Measurements from ENCODE around the gene TSPAN31. TPM values are rescaled to one million over a fixed set of nuclear protein-coding genes. Genes with fewer than 3 reads are reported as not detected.

Gene TSPAN31
- total RNA-seq, 1 experiment from 2014 or later = 49.9 TPM

DNA sequence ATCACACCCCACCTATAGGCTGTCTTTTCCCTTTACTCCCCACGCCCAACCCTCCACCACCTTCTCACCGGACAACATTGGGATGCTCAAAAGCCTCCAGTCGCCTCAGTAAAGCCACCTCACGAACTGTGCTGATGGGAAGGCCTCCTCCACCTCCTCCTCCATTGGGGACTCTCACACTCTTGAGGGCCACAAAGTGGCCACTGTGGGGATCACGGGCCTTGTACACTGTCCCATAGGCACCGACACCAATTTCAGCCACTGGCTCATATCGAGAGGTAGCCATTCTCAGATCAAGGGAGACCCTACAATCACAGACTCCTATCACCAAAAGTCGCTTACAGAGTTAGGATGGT is 6.6 kb downstream of the TSPAN31 start:
- DNase-seq (ENCODE audit: extremely low read depth, low read depth) = no peak

DNA sequence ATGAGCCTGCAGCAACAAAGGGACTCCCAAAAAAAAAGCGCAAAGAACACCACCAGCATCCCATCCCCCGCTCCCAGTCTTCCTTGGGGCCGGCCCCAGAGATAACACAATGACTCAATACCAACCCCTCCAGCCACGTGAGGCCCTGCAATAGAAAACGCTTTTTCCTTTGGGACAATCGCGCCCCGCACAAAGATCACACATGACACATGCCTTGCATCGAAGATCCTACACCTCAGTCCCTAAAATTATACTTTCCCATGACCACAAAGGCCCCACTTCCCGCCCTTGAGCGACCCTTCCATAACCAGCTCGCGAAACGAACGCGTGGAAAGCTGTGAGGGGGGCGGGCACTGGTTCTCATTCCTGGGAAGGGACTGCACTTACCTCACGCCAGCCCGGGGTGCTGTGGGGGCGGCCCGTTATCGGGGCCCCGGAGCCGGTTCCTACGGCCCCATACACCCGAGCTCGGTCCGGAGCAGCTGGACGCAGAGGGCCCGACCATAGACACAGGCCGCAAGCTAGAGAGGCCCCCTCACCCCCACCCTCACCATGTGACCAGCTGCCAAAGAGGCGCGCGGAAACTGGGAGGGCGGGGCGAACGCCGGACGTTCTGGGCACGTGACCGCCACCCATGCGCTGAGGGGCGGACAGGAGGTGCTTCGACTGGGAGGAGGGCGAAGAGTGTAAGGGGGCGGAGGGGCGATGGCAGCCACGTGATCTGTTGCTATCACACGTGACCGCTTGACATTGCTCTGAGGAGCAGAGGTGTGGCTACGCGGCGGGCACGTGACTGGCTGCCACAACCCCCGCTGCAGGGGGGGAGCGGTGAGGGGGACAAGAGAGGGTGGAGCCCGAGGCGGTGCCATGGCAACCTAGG is 7.2 kb downstream of the TSPAN31 start, which contains the start of gene CDK4:
CDK4 (minus strand) TSS at position 523 of the 880 bp plus-strand sequence. CDS start 593 bp downstream, outside the sequence.
- peak; percentile 99 for DNase-seq (ENCODE audit: extremely low read depth, low read depth)

DNA sequence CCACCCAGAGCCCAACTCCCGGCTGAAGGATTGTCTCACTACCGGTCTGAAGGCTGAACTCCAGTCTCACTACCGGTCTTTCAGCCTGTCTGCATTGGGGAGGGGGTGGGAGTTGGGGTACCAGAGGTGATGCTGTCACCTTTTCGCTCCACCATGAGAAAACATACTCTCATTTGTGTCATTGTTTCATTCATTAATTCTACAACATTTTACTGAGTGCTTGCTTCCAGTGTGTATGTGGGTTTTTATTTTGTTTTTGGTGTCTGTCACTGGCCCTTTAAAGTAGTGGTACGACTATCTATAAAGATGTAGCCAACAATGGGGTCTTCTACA is 7.8 kb downstream of the TSPAN31 start:
- DNase-seq (ENCODE audit: extremely low read depth, low read depth) = no peak

DNA sequence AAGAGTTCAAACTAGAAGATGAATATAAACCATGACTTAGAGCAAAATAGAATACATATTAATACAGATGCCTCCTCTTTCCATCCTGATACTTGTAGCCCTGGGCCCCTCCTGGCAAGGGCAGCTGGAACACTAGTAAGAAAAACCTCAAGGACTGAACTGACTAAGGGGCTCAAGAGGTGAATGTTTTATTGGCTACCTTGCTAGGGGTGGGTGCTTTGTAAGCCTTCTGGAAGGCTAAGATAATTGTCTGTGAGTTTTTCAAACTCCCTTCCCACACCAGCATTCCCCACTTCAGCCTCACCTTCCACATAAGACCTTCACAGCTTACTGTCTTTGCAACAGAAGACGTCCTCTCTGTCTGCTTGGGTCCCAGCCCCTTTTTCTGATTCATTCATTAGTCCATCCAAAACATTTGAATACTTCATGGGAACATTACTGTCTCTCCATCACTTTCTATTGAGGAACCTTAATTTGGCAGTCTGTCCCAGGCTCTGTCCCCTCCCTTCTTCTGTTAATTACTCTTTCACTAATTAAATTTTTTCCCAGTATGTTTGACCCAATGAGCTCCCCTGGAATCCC is 9.0 kb downstream of the TSPAN31 start:
- DNase-seq (ENCODE audit: extremely low read depth, low read depth) = no peak

DNA sequence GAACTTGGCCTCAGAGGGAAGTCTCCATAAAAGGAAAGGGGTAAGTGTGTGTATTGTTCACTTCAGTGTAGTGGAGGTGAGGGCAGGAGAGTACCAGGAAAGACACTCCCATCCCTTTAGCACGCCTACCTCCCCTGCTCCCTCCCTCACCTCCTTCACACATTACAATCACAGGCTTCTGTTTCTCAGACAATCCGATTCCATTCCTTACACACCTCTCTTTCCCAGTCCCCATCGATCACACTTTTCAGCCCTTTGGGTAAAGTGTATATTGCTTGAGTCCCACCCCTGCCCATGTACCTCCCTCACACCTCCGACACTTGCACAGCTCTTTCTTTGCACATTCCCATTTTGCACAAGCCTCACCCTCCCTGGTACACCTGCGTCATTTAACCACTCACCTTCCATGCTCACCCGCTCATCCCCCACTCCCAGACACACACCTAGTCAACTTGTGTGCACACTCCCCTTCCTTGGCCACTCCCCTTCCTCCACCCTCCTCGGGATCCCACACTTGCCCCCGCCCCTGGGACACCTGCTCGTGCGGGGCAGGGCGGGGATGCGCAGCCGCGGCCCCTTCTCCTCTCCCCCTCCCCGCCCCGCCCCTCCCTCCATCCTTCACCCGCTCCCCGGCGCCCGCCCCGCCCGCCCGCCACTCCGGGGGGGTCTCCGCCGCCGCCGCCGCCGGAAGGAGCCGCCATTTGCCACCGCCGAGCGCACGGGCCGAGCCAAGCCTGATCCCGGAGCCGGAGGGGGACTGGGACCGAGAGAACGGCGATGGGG is 9.8 kb downstream of the TSPAN31 start, which contains the start of gene MARCHF9:
MARCHF9 (plus strand) TSS at position 693 of the 783 bp plus-strand sequence. CDS start 426 bp downstream, outside the sequence.
- DNase-seq (ENCODE audit: extremely low read depth, low read depth) = no peak

DNA sequence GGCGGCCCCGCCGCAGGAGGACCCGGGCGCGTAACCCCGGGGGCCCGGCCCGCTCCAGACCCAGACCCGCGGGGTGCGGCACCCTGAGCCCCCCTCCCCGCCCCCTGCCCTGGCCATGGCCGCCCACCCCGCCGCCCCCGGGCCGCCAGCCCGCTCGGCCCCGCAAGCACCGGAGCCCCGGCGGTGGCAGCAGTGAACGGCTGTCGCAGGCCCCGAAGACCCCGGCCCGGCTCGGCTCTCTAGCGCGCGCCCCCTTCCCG is 10.3 kb downstream of the TSPAN31 start:
- no peak for DNase-seq (ENCODE audit: extremely low read depth, low read depth)

DNA sequence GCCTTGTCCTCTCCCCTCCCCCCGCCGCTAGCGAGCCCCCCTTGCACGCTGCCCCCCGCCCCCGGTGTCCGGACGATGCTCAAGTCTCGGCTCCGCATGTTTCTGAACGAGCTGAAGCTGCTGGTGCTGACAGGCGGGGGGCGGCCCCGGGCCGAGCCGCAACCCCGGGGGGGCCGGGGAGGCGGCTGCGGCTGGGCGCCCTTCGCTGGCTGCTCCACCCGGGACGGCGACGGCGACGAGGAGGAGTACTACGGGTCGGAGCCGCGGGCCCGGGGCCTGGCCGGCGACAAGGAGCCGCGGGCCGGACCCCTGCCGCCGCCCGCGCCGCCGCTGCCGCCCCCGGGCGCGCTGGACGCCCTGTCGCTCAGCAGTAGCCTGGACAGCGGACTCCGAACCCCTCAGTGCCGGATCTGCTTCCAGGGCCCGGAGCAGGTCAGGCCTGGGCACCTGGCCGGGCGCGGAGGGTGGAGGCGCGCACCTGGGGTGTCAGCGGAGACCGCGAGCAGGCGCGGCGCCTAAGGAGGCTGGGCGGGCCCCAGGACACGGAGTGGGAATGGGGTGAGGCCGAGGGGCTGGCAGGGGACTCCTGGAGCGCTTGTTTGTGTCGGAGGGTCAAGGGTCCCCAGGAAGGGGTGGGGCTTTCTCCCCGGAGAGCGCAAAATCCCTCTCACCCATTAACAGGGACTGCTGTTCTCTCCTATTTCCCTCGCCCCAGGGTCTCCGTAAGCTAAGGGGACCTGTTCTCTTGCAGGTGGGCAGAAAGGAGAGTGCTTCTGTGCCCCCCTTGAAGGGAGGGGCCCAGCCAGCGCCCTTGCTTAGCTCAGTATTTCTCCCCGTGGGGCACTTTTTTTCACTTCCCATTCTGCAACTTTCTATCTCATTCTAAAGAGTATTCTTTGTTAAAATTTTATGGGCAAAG is 10.9 kb downstream of the TSPAN31 start:
- DNase-seq (ENCODE audit: extremely low read depth, low read depth) = no peak

DNA sequence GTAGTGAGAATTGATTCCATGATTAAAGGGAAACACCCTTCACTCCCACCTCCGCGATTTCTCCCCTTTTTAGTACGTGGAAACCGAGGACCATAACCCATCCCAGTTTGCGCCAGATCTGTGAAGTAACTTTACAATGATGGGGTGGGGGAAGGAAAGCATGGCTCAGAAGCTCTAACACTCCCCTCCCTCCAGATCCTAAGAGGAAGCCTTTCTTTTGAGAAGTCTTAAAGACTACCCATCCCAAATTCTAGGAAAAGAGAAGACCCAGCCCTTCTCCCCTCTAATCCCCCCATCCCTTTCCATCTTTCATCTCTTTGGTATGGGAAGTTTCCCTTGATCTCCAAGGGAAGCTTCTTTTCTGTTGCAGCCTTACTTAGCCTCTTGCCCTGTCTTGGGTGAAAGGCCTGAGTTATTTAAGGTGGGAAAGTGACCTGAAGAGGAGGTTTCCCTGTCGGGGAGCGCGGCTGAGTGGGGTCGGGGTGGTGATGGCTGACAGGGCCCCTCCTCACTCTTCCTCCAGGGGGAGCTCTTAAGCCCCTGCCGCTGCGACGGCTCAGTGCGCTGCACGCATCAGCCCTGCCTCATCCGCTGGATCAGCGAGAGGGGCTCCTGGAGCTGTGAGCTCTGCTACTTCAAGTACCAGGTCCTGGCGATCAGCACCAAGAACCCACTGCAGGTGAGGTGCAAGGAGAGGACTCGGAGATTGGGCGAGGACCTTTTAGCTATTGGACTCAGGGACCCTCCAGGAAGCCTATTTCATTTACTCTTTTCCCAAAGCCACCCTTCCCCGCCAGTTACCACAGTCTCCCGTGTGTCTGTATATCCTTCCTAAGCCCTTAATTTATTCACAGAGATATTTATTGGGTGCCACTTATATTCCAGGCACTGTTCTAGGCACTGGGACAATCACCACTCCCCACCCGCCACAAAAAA is 11.8 kb downstream of the TSPAN31 start:
- no peak for DNase-seq (ENCODE audit: extremely low read depth, low read depth)

DNA sequence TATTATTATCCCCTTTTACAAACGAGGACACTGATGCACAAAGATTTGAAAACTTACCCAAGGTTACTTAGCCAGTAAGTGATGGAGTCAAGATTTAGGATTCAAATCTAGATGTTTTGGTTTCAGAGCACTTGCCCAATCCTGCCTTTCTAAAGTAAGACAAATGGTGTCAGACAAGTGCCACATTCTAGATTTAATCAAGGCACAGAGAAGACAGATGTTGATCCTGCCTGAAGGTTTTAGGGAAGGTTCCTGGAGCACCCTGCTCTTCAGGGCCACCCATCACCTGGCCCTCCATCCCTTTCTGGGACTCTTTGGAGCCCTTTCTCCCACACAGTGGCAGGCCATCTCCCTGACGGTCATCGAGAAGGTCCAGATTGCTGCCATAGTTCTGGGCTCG is 12.9 kb downstream of the TSPAN31 start:
- no peak for DNase-seq (ENCODE audit: extremely low read depth, low read depth)

DNA sequence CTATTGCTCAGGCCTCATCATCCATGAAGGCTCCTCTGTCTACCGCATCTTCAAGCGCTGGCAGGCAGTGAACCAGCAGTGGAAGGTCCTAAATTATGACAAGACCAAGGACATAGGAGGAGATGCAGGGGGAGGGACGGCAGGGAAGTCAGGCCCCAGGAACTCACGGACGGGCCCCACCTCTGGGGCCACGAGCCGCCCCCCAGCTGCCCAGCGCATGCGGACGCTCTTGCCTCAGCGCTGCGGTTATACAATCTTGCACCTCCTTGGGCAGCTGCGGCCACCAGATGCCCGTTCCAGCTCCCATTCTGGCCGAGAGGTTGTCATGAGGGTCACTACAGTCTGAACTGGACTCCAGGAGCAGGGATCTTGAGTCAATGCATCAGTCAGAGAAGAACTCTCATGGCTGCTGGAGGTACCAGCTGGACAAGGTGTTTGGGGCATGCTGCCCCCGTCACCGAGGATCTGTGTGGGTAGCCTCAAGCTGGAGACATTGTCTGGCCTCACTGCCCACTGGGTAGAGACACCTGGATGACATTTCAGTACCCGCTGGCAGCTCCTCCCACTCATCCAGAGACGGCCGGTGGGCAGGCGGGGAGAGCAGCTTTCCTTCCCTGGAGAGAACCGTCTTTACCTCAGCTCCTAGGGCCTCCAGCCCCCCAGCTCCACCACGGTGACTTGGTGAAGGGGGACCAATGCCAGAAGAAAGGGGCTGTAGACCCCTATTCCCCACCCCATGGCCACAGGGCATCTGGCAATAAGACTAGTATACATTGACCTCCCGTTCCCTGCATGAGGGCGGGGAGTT is 13.9 kb downstream of the TSPAN31 start:
- DNase-seq (ENCODE audit: extremely low read depth, low read depth) = no peak

DNA sequence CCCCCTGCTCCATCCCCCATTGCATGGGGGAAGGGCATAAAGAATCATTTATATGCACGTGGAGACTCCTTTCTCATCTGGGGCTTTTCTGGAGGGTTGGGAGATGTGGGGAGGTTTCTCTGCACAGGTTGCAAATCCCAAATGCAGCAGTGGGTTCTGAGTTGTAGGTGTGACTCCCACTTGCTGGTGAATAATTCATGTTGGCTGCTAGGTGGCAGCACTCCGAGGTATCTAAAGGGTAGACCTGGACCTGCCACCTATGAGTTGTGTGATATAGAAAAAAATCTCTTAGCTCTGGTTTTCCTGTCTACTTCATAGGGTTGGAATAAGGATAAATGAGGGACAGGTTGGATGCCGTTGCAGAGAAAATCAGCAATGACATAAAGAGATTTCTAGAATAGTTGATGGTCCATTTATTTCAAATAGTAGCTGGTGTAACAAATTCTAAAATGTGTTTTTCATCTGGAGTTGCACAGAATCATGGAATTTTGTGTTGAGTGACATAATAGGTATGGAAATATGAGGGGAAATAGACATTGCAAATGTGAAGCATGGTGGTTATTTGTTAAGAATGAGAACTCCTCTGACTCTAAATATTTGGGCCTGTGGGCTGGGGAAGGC is 14.6 kb downstream of the TSPAN31 start:
- no peak for DNase-seq (ENCODE audit: extremely low read depth, low read depth)

DNA sequence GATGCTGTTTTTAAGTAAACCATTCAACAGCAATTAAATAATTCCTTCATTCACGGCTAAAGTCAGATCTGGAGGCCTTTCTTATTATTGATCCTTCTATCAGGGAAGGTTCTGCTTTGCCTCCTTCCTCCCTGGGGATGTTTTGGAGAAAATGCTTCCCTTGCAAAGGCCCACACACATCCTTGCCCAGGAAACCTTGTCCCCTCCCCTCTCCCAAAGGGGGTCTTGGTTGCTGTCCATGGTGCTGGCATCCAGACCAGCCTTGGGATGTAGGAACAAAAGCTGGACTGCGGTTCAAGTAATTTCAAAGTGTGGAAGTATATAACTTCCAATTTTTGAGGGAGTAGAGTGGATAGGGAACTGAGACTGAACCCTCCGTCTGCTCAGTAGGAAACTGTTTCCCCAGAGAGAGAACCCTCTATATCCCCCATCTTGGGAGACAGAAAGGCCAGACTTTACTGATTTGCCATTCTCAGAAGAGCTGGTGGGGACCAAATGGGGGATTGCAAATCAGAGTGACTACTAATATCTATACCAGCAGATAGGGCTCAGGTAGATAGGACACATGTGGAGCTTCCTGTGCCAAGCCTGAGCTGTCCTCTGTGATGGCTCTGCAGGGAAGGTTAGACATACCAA is 15.6 kb downstream of the TSPAN31 start:
- no peak for DNase-seq (ENCODE audit: extremely low read depth, low read depth)

DNA sequence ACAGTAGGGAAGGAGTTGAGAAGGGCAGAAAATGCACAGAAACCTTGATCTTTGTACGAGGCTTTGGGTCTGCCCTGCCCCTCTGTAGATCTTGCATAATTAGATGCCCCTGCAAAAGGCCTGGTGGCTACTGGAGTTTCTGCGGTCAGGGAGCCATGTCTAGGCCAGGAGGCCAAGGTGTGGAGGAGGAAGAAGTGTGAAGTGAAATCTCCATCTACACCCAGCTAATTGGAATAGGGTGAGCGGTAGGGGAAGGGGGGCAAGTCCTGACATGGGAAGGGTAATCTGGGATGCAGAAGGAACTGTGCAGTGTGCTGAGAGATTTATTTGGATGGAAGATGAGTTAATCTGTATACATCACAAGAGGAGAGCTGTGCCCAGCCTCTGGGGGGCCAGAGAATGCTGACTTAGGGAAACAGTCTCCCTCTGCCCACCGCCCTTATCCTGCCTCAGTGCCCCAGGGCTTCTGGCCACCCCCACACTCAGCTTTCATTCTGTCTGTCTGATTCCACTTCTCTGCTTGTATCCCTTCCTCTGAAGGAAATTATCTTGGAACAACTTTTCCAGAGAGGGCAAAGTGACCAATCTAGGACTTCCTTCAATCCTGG is 16.7 kb downstream of the TSPAN31 start:
- DNase-seq (ENCODE audit: extremely low read depth, low read depth) = no peak

DNA sequence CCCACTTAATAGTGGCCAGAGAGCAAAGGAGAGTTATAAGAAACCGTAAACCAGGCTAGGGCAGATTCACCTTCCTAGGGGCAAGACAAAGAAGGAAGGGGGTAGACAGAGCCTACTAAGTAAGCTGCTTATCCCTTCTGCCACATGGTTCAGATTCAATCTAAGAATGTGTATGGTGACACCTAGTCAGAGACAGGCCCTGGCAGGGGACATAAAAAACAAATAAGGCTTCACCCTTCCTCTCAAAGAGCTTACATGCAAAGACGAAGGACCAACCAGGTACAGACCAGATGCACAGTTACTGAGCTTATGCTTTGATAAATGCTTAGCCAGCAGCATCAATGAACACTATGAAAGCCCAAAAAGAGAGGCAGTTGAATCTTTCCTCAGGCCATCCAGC is 17.6 kb downstream of the TSPAN31 start:
- DNase-seq (ENCODE audit: extremely low read depth, low read depth) = no peak

DNA sequence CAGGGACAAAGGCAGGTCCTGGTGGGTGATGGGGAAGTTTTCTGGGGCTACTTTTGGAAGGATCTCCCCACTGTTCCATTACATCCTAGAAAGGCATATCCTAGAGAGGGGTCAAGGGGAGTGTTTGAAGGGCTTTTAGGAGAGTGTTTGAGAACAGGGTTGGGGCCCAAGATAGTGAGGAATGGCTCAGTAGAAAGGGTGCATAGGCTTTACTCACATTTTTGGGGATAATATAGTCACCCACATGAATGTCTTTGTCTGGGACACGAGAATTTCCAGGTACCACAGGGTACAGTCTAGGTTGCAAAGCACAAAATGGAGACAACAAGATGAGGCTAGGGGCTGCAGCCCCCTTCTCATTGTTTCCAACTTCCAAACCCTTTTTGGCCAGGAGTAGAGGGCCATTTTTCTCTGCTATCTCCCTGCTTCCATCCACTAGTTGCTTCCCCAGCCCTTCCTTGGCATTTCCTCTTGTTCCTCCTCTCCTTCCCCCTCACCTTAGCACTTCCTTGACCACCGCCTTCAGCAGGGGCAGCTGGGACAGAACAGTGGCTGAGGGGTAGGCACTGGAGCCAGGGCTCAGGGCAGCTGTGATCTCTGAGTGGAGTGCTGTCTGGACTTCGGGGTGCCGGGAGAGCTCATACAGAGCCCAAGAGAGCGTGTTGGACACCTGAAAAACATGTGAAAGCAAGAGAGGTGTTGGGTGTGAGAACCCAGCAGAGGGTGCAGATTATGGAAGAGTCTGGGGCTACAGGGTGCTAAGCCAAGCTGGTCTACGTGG is 19.2 kb downstream of the TSPAN31 start:
- DNase-seq (ENCODE audit: extremely low read depth, low read depth) = no peak

DNA sequence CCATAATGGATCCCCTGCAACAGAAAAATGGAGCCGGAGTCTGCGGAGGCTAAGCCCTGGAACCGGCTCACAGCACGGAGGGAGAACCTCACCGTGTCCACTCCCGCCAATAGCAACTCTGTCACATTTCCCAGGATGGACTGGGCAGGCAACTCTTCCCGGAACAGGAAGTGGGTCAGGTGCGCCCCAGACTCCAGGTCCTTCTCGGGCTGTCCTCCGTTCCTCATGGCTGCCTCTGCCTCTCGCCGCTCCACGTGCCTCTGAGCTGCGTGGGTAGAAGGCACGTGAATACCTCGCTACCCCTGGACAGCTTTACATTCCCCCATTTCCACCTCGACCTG is 19.8 kb downstream of the TSPAN31 start:
- DNase-seq (ENCODE audit: extremely low read depth, low read depth) = no peak
